Calu3 (cell line): ENCODE results near the gene PRPF4. TPM values are rescaled to one million over a fixed set of nuclear protein-coding genes. Genes with fewer than 3 reads are reported as not detected.
"Not testable (repeated sequence)": the region's sequence is repeated elsewhere in the genome, so short reads cannot be mapped to it uniquely, and the experiment has no call there.

Source experiments
- Bru-seq: library from RNA; stranded (reverse); fragments of 400-500 nt; gene quantifications from one replicate; lab custom pipeline; 2021; lab: Mats Ljungman, UMichigan
- BruChase-seq, 2 experiments: library from RNA; stranded (reverse); fragments of 400-500 nt; gene quantifications; one replicate each; lab custom pipeline; 2021; lab: Mats Ljungman, UMichigan
- BruUV-seq: library from RNA; stranded (reverse); fragments of 400-500 nt; replicated peaks from 2 replicates; lab custom pipeline; 2021; lab: Mats Ljungman, UMichigan
- CTCF ChIA-PET: fragments of 300-600 bp; sonication (Branson Sonifier 250); formaldehyde crosslinking; loops from one replicate; lab custom pipeline; 2022; ENCODE audit warnings: antibody characterized with exemption; lab: Charles Lee
- DNase-seq: peaks from one replicate; pipeline ENCODE4 v3.0.0; 2022
- H3K27ac Mint-ChIP-seq: one replicate; pipeline ENCODE4 v1.8.0; 2022; ENCODE audit warnings: mixed read lengths; ENCODE audit not compliant: unreplicated experiment
- H3K27me3 Mint-ChIP-seq: one replicate; pipeline ENCODE4 v1.8.0; 2022; ENCODE audit warnings: mixed read lengths; ENCODE audit not compliant: unreplicated experiment
- H3K36me3 Mint-ChIP-seq: one replicate; pipeline ENCODE4 v1.8.0; 2022; ENCODE audit warnings: mild to moderate bottlenecking, moderate library complexity, mixed read lengths; ENCODE audit not compliant: insufficient read depth, unreplicated experiment
- H3K4me1 Mint-ChIP-seq: one replicate; pipeline ENCODE4 v1.8.0; 2022; ENCODE audit warnings: mild to moderate bottlenecking, low read depth, mixed read lengths; ENCODE audit not compliant: unreplicated experiment
- H3K4me3 Mint-ChIP-seq: one replicate; pipeline ENCODE4 v1.8.0; 2022; ENCODE audit warnings: mild to moderate bottlenecking, low read depth, moderate library complexity, mixed read lengths; ENCODE audit not compliant: unreplicated experiment
- H3K9me3 Mint-ChIP-seq: one replicate; pipeline ENCODE4 v1.8.0; 2022; ENCODE audit warnings: low read depth, mixed read lengths; ENCODE audit not compliant: unreplicated experiment
- CTCF ChIP-seq: fragments of 200-600 bp; IDR thresholded peaks from one replicate; pipeline ENCODE4 v1.8.0; 2022; ENCODE audit warnings: antibody characterized with exemption; ENCODE audit not compliant: unreplicated experiment
- intact Hi-C: fragments of 100-400 bp; cut with micrococcal nuclease; formaldehyde crosslinking; loops from one replicate; pipeline ENCODE4 v1.10.0; 2022; ENCODE audit not compliant: unreplicated experiment
- long read RNA-seq: library from polyadenylated mRNA; stranded (forward); transcript quantifications from one replicate; pipeline ENCODE4 v2.0.0, GENCODE V29; 2022
- total RNA-seq: library from RNA; stranded (reverse); gene quantifications from 2 replicates; pipeline ENCODE4 v1.2.3, GENCODE V29; 2022

PRPF4 gene
- total RNA-seq, result 23.7 TPM in 2 replicates
- percentile 82 among the genes with signal in this experiment for Bru-seq, nascent RNA
- BruChase-seq, experiment 1, labeled RNA remaining after a 6-hour chase, result percentile 79 among the genes with signal in this experiment
- percentile 82 among the genes with signal in this experiment for BruChase-seq, experiment 2, labeled RNA remaining after a 2-hour chase
- long read RNA-seq, transcript PRPF4-202 (14 exons, 3,212 nt), result major isoform, 23 of 36 reads
- long read RNA-seq, partial matches to known transcripts, result 6 of 36 reads
- long read RNA-seq, other reads (novel, unspliced or antisense), result 4 of 36 reads

- Mint-ChIP-seq H3K27me3 (no peaks in the 10 kb centered on the region), H3K4me3 (no peak within 1 kb of the TSS), H3K9me3 (no peaks in the 10 kb centered on the region), H3K4me1 (no peaks in the 10 kb centered on the region), H3K36me3 (peaks cover 14% of the 10 kb centered on the region), H3K27ac (no peak within 1 kb of the TSS)
- BruUV-seq, result TSS peak; percentile 68
- peak; percentile 93 for DNase-seq
- TF ChIP-seq CTCF, result no peak
- intact Hi-C loops, result loop anchor here (10.0 kb wide), 1 partner anchor 309 kb away; no protein-coding TSS in a partner anchor
- CTCF ChIA-PET, result interaction anchor here (0.6 to 1.8 kb wide), 5 partner anchors 56 to 1224 kb away, joined by 3 to 11 read pairs (median 3); no protein-coding TSS in a partner anchor
Observed at GRCh38 chr9:113275157-113276131, at the start of gene PRPF4, which contains the start of gene CDC26. TSS of gene PRPF4 (plus strand) at chr9:113275658. CDS start at chr9:113275744, 86 bp downstream. TSS of gene CDC26 (minus strand) at chr9:113275572. CDS start at chr9:113272507, 3,065 bp downstream.

DNA sequence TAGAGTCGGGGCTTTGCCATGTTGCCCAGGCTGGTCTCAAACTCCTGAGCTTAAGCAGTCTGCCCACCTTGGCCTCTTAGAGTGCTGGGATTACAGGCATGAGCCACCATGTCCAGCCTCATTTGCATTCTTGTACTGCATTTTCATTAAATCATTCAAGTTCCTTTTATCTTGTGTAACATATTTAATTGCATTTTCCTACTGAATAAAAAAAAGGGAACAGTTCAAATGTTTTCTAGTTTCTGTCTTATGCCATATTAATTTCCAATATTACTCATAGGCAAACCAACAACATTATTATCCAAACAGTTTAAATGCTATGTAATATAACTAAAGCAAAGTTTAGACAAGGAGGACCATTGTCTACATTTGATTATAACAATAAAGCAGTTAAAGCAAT lies 48.0 kb upstream of the PRPF4 start:
- no peaks in the 10 kb centered on the region for H3K27me3 Mint-ChIP-seq
- no peak overlapping the region for H3K27ac Mint-ChIP-seq
- intact Hi-C loops, result no loop called here
- DNase-seq, result no peak
- H3K4me1 Mint-ChIP-seq, result peaks cover 6% of the 10 kb centered on the region
- CTCF ChIA-PET, result interaction anchor here (0.6 kb wide), 1 partner anchor 74 kb away, joined by 4 read pairs; no protein-coding TSS in a partner anchor
- TF ChIP-seq CTCF, result no peak
- H3K36me3 Mint-ChIP-seq, result peaks cover 2% of the 10 kb centered on the region
- no TSS peak for BruUV-seq
- no peak overlapping the region for H3K4me3 Mint-ChIP-seq
- H3K9me3 Mint-ChIP-seq, result no peaks in the 10 kb centered on the region

DNA sequence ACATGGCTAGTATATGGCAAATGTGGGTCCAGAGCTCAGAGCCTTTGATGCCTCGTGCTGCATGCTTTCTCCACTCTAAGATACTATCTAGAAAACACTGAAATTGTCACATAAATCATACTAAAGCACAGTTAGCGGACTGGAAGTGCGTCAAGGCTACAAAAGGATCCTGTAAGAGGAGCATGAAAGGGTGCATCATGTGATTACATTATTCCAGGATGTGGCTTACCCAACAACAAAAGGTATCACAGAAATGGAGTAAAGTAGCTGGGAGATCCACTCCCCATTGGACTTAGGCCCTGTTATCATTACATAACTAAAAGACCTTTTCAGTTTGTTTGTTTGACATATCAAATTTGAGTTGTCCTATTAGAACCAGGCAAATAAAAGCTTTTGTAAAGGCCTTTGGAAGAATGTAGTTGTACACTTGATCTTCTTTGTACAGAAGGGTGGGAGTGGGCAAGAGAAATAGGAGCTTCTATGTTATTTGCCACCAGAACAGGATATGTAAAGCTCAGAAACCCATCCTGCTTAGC lies 47.3 kb upstream of the PRPF4 start:
- no peaks in the 10 kb centered on the region for H3K36me3 Mint-ChIP-seq
- no peaks in the 10 kb centered on the region for H3K27me3 Mint-ChIP-seq
- DNase-seq, result no peak
- H3K4me1 Mint-ChIP-seq, result peaks cover 4% of the 10 kb centered on the region
- no peak overlapping the region for H3K4me3 Mint-ChIP-seq
- BruUV-seq, result no TSS peak
- CTCF ChIA-PET, result interaction anchor here (0.6 kb wide), 1 partner anchor 24 kb away, joined by 3 read pairs; no protein-coding TSS in a partner anchor
- no peak overlapping the region for H3K27ac Mint-ChIP-seq
- no peak for TF ChIP-seq CTCF
- intact Hi-C loops, result no loop called here
- no peaks in the 10 kb centered on the region for H3K9me3 Mint-ChIP-seq

DNA sequence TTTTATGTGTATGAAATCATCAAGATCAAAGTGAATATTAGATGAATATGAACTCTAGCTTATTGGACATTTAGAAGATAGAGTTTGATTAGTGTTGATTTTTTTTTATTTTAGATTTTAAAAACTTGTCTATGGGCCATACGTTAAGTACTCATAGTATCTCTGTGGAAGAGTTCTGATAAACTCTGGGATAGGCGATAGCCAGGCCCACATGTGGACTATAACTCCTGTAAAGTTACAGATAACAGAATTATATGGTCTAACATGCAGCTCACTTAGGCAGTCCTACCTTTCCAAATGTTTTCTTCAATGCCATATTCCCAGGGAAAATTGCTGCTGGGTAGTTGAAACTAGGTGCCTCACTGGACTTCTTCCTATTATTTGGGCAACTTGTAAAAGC lies 43.8 kb upstream of the PRPF4 start:
- H3K36me3 Mint-ChIP-seq, result no peaks in the 10 kb centered on the region
- no peak for DNase-seq
- H3K27me3 Mint-ChIP-seq, result no peaks in the 10 kb centered on the region
- intact Hi-C loops, result no loop called here
- no TSS peak for BruUV-seq
- peaks cover 7% of the 10 kb centered on the region for H3K4me1 Mint-ChIP-seq
- no peak for TF ChIP-seq CTCF
- no peak overlapping the region for H3K4me3 Mint-ChIP-seq
- CTCF ChIA-PET, result no interaction called here
- no peaks in the 10 kb centered on the region for H3K9me3 Mint-ChIP-seq
- H3K27ac Mint-ChIP-seq, result no peak overlapping the region

- H3K9me3 Mint-ChIP-seq, CTCF ChIA-PET, H3K4me3 Mint-ChIP-seq, BruUV-seq, H3K4me1 Mint-ChIP-seq, H3K27ac Mint-ChIP-seq, H3K36me3 Mint-ChIP-seq, DNase-seq, intact Hi-C loops, H3K27me3 Mint-ChIP-seq: not testable (repeated sequence)
Observed at GRCh38 chr9:113235701-113236255, 39.7 kb upstream of the PRPF4 start.
